Measurements from ENCODE around the gene HSBP1L1. TPM values are rescaled to one million over a fixed set of nuclear protein-coding genes. Genes with fewer than 3 reads are reported as not detected.
"Not testable (repeated sequence)": the region's sequence is repeated elsewhere in the genome, so short reads cannot be mapped to it uniquely, and the experiment has no call there.

The HSBP1L1 gene
- total RNA-seq, 1 donor from 2014 or later: 8.1 TPM

DNA sequence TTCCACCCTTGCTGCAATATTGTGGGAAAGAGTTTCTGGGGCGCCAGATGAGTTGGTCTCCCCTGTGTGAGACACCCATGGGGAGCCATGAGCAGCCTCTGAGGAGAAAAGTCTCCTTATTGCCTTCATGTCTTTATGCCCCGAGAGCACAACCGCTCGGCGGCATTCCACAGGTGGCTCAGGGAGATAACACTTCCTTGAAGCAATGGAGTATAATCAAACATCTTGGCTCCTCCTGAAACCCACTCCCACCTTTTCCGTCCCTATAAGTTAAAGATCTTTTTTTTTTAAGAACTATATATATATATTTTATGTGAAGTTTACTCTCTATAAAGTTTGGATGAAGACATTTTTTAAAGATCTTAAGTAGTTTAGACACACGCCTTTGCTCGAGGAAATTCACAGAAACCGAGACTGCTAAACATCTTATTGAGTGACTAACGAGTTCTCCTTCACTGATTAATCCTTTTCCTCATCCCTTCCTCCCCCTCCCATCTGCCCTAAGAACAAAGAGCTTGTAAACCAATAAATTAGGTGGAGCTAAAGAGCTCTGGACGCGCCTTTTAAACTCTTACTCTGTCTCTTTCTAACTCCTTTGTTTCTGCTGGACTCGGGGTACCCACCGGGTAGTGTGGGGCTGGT, 47.2 kb downstream of the HSBP1L1 start:
- DNase-seq; H3K36me3 Mint-ChIP-seq (ENCODE audit: low read depth); H3K9me3 Mint-ChIP-seq; H3K4me1 Mint-ChIP-seq; H3K4me3 Mint-ChIP-seq; intact Hi-C loops (cut with micrococcal nuclease); H3K27me3 Mint-ChIP-seq; H3K27ac Mint-ChIP-seq: not testable (repeated sequence)

DNA sequence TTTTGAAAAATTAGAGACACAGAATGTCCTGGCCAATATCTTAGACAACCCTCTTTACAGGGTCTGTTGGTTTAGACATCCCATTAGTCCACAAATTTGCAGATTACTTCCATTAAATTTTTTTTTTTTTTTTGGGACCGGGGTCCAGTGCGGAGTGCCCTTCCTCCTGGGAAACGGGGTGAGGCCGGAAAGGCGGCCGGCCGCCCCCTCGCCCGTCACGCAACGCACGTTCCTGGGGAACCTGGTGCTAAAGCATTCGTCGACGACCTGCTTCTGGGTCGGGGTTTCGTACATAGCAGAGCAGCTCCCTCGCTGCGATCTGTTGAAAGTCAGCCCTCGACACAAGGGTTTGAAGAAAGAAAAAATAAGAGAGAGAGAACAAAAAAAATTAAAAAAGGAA, 48.3 kb downstream of the HSBP1L1 start:
- Mint-ChIP-seq H3K27me3 (no peaks in the 10 kb centered on the region), H3K4me1 (no peaks in the 10 kb centered on the region)

More for the DNA sequence above, 48.3 kb downstream of the HSBP1L1 start:
- Mint-ChIP-seq H3K9me3 (peaks cover 9% of the 10 kb centered on the region), H3K4me3 (no peak overlapping the region), H3K27ac (no peak overlapping the region), H3K36me3 (ENCODE audit: low read depth) (no peaks in the 10 kb centered on the region)
- no peak for DNase-seq
- intact Hi-C loops (cut with micrococcal nuclease): no loop called here

Other genes starting within 250 kb of the HSBP1L1 start
- not detected in 2 replicates for gene KCNG2, start 166.7 kb upstream of the HSBP1L1 start, total RNA-seq
- gene SLC66A2, start 13.0 kb upstream of the HSBP1L1 start, total RNA-seq: 45.6 and 46.5 TPM in 2 replicates
- gene TXNL4A, start 23.9 kb downstream of the HSBP1L1 start, total RNA-seq: 198 and 210 TPM in 2 replicates
- 46.0 and 49.9 TPM in 2 replicates for gene RBFA, start 69.8 kb downstream of the HSBP1L1 start, total RNA-seq
- 29.3 and 29.8 TPM in 2 replicates for gene ADNP2, start 144.6 kb downstream of the HSBP1L1 start, total RNA-seq

Data from activated CD4-positive, alpha-beta T cell treated with anti-CD3 and anti-CD28 coated beads, Interleukin-2, amount 10 ng/mL, durations not matched to agents 24 days and 14 days (primary cell).